GM18951 (cell line): ENCODE data around the gene CHN2.

ENCODE experiments used
- POLR2A ChIP-seq: IDR thresholded peaks from 4 replicates; pipeline ENCODE4 v1.6.1; 2011; ENCODE audit warnings: mild to moderate bottlenecking; ENCODE audit not compliant: insufficient read length, insufficient read depth; ENCODE audit errors: extremely low read depth
- in situ Hi-C: fragments of 300-500 bp; cut with MboI; formaldehyde crosslinking; loops from one replicate; pipeline ENCODE4 v1.12.0; 2022; ENCODE audit warnings: low sequenced_read_pairs, mixed read lengths, inconsistent platforms; ENCODE audit not compliant: unreplicated experiment

CHN2 gene

GRCh38 chr7:29281782-29282541 is 87.4 kb downstream of the CHN2 start:
- in situ Hi-C loops: no loop called here
- TF ChIP-seq POLR2A: no peak

GRCh38 chr7:29282819-29283414 is 88.3 kb downstream of the CHN2 start:
- no peak for TF ChIP-seq POLR2A
- in situ Hi-C loops: no loop called here

- in situ Hi-C loops: no loop called here
- TF ChIP-seq POLR2A: no peak
Observed at GRCh38 chr7:29284696-29285443, 90.3 kb downstream of the CHN2 start.

- TF ChIP-seq POLR2A: no peak
- in situ Hi-C loops: no loop called here
Observed at GRCh38 chr7:29285444-29285793, 90.8 kb downstream of the CHN2 start.

- in situ Hi-C loops: no loop called here
- TF ChIP-seq POLR2A: no peak
Observed at GRCh38 chr7:29285861-29286260, 91.3 kb downstream of the CHN2 start.

GRCh38 chr7:29287366-29287765 is 92.8 kb downstream of the CHN2 start:
- in situ Hi-C loops: no loop called here
- TF ChIP-seq POLR2A: no peak

GRCh38 chr7:29288181-29289091 is 93.9 kb downstream of the CHN2 start:
- in situ Hi-C loops: no loop called here
- TF ChIP-seq POLR2A: no peak

- in situ Hi-C loops: no loop called here
- TF ChIP-seq POLR2A: no peak
Observed at GRCh38 chr7:29289156-29290021, 94.8 kb downstream of the CHN2 start.

- in situ Hi-C loops: no loop called here
- TF ChIP-seq POLR2A: no peak
Observed at GRCh38 chr7:29290829-29291228, 96.3 kb downstream of the CHN2 start.

- in situ Hi-C loops: no loop called here
- no peak for TF ChIP-seq POLR2A
Observed at GRCh38 chr7:29291723-29292618, 97.4 kb downstream of the CHN2 start.
